ENCODE results near the gene HES1.

Gene HES1

DNA sequence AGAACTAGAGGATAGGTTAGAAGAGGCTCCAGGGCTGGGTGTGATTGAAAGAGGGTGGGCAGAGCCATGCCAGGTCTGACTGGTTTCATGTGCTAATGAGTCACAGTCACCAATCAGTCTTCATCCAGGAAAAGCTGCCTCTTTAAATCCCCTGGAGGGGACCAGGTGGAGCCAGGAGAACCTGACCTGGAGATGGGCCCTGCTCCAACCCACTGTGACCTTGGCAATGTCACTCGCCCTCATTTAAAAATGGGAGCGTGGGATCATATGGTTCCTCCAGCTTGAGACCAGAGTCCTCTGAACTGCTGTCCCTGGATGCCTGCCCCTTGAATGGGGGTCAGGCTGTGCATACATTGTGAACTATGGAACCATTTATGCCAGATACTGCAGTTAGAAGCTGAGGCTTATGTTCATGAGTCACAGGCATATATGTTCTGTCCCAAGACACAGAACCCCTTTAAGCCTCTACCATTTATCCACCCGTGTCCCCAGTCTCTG lies 23.0 kb downstream of the HES1 start:
- DNase-seq, result no peak
- H3K27me3 ChIP-seq (ENCODE audit: insufficient read depth, low read depth, severe bottlenecking), result no peaks in the 10 kb centered on the region

DNA sequence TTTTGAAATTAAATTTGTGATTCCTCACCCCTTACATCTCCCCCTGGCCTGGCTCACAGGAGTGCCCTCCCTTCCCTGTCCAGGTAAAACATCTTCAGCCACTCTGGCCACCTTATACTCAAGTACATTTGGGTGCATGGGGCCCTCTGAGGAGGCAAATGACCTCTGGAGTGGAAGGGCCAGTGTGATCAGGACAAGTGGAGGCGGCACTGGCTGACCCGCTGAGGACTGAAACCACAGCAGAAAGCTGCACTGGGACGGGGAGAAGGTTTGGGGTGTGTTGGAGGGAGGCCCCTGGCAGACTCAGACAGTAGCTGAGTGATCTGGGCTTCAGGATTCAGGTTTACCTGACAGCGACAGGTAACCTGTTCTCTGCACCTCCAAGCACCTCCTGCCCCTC lies 24.2 kb downstream of the HES1 start:
- Histone ChIP-seq H3K27ac (no peak overlapping the region), H3K36me3 (no peaks in the 10 kb centered on the region), H3K27me3 (ENCODE audit: insufficient read depth, low read depth, severe bottlenecking) (no peaks in the 10 kb centered on the region), H3K4me3 (ENCODE audit: low read depth, low read length) (no peak overlapping the region), H3K9me3 (ENCODE audit: severe bottlenecking) (no peaks in the 10 kb centered on the region)
- TF ChIP-seq, protein P1, sequence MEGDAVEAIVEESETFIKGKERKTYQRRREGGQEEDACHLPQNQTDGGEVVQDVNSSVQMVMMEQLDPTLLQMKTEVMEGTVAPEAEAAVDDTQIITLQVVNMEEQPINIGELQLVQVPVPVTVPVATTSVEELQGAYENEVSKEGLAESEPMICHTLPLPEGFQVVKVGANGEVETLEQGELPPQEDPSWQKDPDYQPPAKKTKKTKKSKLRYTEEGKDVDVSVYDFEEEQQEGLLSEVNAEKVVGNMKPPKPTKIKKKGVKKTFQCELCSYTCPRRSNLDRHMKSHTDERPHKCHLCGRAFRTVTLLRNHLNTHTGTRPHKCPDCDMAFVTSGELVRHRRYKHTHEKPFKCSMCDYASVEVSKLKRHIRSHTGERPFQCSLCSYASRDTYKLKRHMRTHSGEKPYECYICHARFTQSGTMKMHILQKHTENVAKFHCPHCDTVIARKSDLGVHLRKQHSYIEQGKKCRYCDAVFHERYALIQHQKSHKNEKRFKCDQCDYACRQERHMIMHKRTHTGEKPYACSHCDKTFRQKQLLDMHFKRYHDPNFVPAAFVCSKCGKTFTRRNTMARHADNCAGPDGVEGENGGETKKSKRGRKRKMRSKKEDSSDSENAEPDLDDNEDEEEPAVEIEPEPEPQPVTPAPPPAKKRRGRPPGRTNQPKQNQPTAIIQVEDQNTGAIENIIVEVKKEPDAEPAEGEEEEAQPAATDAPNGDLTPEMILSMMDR (IDR thresholded peaks at IDR 0.05; ENCODE audit: low read depth, low read length), result no peak
- DNase-seq, result no peak

More for the DNA sequence above, 23.0 kb downstream of the HES1 start:
- TF ChIP-seq, protein P1 (IDR thresholded peaks at IDR 0.05; ENCODE audit: low read depth, low read length), result no peak
- H3K9me3 ChIP-seq (ENCODE audit: severe bottlenecking), result no peaks in the 10 kb centered on the region
- no peak overlapping the region for H3K27ac ChIP-seq
- no peaks in the 10 kb centered on the region for H3K36me3 ChIP-seq
- H3K4me3 ChIP-seq (ENCODE audit: low read depth, low read length), result no peak overlapping the region

DNA sequence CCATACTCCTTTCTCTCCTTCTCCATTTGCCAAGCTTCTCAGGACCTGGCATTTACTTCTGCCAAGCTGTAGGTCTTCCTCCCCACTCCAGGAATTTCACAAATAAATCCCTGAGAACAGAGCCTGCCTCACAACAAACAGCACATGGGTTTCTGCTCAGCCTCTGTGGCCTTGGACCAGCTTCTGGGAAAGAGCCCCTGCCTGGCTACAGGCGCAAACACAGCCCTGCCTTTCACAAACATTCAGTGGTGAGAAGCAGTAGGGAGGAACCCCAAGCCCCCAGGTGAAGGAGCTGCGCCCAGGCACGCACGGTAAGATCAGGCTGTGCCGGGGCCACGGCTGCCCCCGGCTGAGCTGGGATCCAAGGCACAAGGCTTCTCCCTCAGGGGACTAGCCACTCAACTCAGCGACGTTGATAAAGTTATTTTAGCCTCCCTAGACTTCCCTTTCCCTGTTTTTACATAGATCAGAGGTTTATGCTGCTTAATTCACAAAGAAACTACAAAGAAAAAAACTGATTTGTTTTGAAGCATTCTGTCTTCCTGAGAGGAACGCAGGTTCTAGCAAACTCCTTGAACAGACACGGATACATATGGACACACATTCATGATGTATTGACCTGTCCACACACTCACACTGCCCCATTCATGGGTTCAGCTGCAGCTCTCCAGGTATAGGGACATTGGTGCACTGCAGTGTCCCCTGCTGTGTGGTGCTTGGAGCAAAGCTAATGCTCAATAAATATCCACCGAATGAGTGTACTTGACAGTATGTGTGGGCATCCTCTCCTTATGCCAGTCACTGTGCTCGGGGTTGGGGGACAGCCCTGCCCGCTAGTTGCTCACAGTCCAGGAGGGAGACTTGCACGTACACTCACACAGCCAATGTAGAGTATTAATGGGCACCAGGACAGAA lies 25.4 kb downstream of the HES1 start:
- Histone ChIP-seq H3K9me3 (ENCODE audit: severe bottlenecking) (no peaks in the 10 kb centered on the region), H3K4me3 (ENCODE audit: low read depth, low read length) (no peak overlapping the region), H3K27ac (no peak overlapping the region), H3K36me3 (no peaks in the 10 kb centered on the region), H3K27me3 (ENCODE audit: insufficient read depth, low read depth, severe bottlenecking) (no peaks in the 10 kb centered on the region)
- DNase-seq, result no peak
- TF ChIP-seq, protein P1 (IDR thresholded peaks at IDR 0.05; ENCODE audit: low read depth, low read length), result no peak

DNA sequence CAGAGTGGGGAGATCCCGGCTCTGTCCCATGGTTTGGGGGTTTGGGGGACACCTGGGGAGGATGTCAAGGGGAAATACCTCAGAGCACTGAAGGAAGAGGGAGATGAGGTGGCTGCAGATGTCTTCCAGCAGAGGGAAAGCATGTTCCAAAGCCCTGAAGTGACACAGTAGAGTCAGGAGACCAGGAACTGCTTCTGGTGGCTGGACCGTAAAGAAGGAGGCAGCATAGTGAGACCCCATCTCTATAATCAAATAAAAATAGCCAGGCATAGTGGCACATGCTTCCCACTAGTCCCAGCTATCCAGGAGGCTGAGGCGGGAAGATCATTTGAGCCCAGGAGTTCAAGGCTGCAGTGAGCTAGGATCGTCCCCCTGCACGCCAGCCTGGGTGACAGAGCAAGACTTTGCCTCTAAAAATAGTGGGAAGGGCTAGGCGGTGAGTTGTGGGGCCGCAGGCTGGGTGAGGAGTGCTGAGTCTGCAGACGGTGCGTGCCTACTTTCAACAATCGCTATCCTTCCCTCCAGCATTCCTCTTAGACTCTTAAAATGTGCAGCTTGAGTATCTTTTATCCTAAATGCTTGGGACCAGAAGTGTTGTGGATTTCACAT lies 26.2 kb downstream of the HES1 start:
- DNase-seq, result no peak

DNA sequence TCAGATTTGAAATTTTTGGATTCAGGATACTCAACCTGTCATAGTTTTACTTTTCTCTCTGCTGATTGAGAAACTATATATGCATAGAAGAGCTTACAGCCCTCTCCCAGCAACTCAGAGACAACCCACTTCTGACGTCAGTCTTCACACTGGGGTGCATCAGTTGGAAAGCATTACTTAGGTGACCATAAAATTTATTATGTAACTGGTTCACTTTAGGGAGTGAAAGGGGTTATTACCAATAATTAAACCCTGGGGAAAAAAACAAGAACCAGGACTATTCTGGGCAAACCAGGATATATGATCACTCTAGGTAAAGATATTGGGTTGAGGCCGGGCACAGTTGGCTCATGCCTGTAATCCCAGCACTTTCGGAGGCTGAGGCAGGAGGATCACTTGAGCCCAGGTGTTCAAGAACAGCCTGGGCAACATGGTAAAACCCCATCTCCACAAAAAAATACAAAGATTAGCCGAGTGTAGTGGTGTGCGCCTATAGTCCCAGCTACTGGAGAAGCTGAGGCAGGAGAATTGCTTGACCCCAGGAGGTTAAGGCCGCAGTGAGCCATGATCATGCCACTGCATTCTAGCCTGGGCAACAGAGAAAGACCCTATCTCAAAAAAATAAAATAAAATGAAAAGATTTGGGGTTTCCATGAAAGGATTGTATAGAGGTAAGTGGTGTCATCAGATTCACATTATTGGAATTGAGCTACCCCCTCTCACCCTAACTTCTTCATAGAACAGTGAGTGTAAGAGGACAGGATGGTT lies 27.1 kb downstream of the HES1 start:
- DNase-seq, result no peak
- TF ChIP-seq, protein P1 (IDR thresholded peaks at IDR 0.05; ENCODE audit: low read depth, low read length), result no peak

More for the DNA sequence above, 26.2 kb downstream of the HES1 start:
- no peak overlapping the region for H3K27ac ChIP-seq
- no peaks in the 10 kb centered on the region for H3K27me3 ChIP-seq (ENCODE audit: insufficient read depth, low read depth, severe bottlenecking)
- H3K4me3 ChIP-seq (ENCODE audit: low read depth, low read length), result no peak overlapping the region
- H3K36me3 ChIP-seq, result no peaks in the 10 kb centered on the region
- TF ChIP-seq, protein P1 (IDR thresholded peaks at IDR 0.05; ENCODE audit: low read depth, low read length), result no peak
- no peaks in the 10 kb centered on the region for H3K9me3 ChIP-seq (ENCODE audit: severe bottlenecking)

More for the DNA sequence above, 27.1 kb downstream of the HES1 start:
- Histone ChIP-seq H3K4me3 (ENCODE audit: low read depth, low read length) (no peak overlapping the region), H3K9me3 (ENCODE audit: severe bottlenecking) (no peaks in the 10 kb centered on the region), H3K27ac (no peak overlapping the region), H3K36me3 (no peaks in the 10 kb centered on the region), H3K27me3 (ENCODE audit: insufficient read depth, low read depth, severe bottlenecking) (no peaks in the 10 kb centered on the region)

Data from WERI-Rb-1 (cell line).